AG04449 (cell line): Measurements from ENCODE around the gene SELENON.

Experiments used
- CTCF ChIA-PET: fragments of 350-600 bp; formaldehyde crosslinking; extraction: SDS; loops from one replicate; lab custom pipeline; 2021; ENCODE audit warnings: antibody characterized with exemption; lab: Yijun Ruan, JAX
- POLR2A ChIA-PET: fragments of 400-600, 350-600 bp; formaldehyde crosslinking; extraction: SDS; loops from one replicate; lab custom pipeline; 2020; ENCODE audit warnings: antibody characterized with exemption, inconsistent platforms; lab: Yijun Ruan, JAX
- DNase-seq: peaks from one replicate; pipeline ENCODE4 v3.0.0-alpha.2; 2010; ENCODE audit warnings: low read depth, low spot score
- H3K4me3 ChIP-seq: 2 replicates; pipeline ENCODE4 v1.5.1; 2011; ENCODE audit warnings: low read depth, mild to moderate bottlenecking, control low read depth, low read length
- CTCF ChIP-seq: IDR thresholded peaks from one replicate; pipeline ENCODE4 v1.5.1; 2011; ENCODE audit warnings: mild to moderate bottlenecking, moderate library complexity, low read length, control low read depth, inconsistent platforms; ENCODE audit not compliant: insufficient read depth; ENCODE audit errors: missing control alignments

SELENON gene

GRCh38 chr1:25825605-25826004 is 25.6 kb downstream of the SELENON start:
- DNase-seq: no peak
- POLR2A ChIA-PET: no interaction called here
- no peak overlapping the region for H3K4me3 ChIP-seq
- CTCF ChIA-PET: no interaction called here
- TF ChIP-seq CTCF: no peak

- no peak for DNase-seq
- ChIA-PET POLR2A (no interaction called here), CTCF (no interaction called here)
- no peak for TF ChIP-seq CTCF
- no peak overlapping the region for H3K4me3 ChIP-seq
Observed at GRCh38 chr1:25826571-25826970, 26.6 kb downstream of the SELENON start.

- ChIA-PET CTCF (interaction anchor here (0.7 to 1.2 kb wide), 2 partner anchors 9 to 18 kb away, joined by 3 read pairs; no protein-coding TSS in a partner anchor), POLR2A (no interaction called here)
- TF ChIP-seq CTCF: no peak
- DNase-seq: no peak
- no peak overlapping the region for H3K4me3 ChIP-seq
Observed at GRCh38 chr1:25828491-25828890, 28.5 kb downstream of the SELENON start.

- ChIA-PET POLR2A (no interaction called here), CTCF (interaction anchor here (0.7 to 1.2 kb wide), 2 partner anchors 8 to 18 kb away, joined by 3 read pairs; no protein-coding TSS in a partner anchor)
- DNase-seq: no peak
- no peak overlapping the region for H3K4me3 ChIP-seq
- no peak for TF ChIP-seq CTCF
Observed at GRCh38 chr1:25829046-25829445, 29.1 kb downstream of the SELENON start.

GRCh38 chr1:25831569-25832196 is 31.7 kb downstream of the SELENON start:
- CTCF ChIA-PET: interaction anchor here (2.7 kb wide), 1 partner anchor 10 kb away, joined by 17 read pairs; no protein-coding TSS in a partner anchor
- TF ChIP-seq CTCF: no peak
- DNase-seq: no peak
- no peak overlapping the region for H3K4me3 ChIP-seq
- POLR2A ChIA-PET: no interaction called here

- POLR2A ChIA-PET: no interaction called here
- no peak overlapping the region for H3K4me3 ChIP-seq
- CTCF ChIA-PET: interaction anchor here (2.7 kb wide), 1 partner anchor 11 kb away, joined by 17 read pairs; no protein-coding TSS in a partner anchor
- TF ChIP-seq CTCF: no peak
- no peak for DNase-seq
Observed at GRCh38 chr1:25832336-25833037, 32.5 kb downstream of the SELENON start.
